ENCODE measurements around the gene PARVA. TPM values are rescaled to one million over a fixed set of nuclear protein-coding genes. Genes with fewer than 3 reads are reported as not detected.

The PARVA gene
- total RNA-seq, 1 experiment from 2014 or later: 18.1 TPM

DNA sequence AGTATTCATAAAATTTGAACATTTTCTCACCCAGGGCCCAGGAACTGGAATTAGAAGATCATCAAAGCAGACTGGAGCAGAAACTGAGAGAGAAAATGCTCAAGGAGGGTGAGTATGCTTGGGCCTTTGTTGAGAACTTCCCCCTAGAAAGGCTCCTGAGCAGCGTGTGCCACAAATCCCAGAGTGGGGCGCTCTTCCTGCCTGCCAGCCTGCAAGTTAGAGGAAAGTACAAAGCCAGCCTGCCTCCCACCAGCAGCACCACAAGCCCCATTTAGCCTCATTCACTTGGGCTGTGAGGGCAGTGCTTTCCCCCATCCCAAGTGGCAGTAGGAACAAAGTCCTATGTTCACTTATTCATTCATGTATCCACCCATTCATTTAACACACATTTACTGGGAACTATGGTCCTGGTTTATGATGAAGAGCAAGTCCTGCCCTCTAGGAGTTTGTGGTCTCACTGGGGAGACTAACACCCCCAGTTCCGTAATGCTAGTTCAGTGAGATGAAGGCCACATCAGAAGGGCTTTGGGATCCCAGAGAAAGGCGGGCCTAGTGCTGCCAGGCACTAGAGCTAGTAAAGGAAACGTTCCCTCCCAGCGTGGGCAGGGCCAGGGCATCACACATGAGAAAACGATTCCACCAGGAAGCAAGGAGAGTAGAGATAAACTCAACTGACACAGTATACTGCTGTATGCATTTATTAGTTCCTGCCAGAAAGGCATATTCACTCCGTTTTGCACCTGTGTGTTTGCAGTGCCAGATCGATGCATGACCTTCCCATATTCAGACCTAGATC is 22.4 kb upstream of the PARVA start:
- Mint-ChIP-seq H3K4me1 (peaks cover 6 to 17% of the 10 kb centered on the region in 2 experiments), H3K27me3 (ENCODE audit: low read depth) (peaks cover 12% of the 10 kb centered on the region), H3K4me3 (no peak overlapping the region), H3K27ac (no peak overlapping the region; a peak in 1 of 7 replicates), H3K9me3 (no peaks in the 10 kb centered on the region), H3K36me3 (ENCODE audit: insufficient read depth in 1 of 3, low read depth in 3 of 3) (no peaks in the 10 kb centered on the region)
- Histone ChIP-seq H3K14ac (ENCODE audit: insufficient read depth, low read length) (no peak overlapping the region), H3K79me2 (ENCODE audit: insufficient read depth, low read length) (no peaks in the 10 kb centered on the region), H2AK5ac (ENCODE audit: insufficient read length, low read length) (no peak overlapping the region), H3K18ac (ENCODE audit: insufficient read length, low read depth, low read length) (no peak overlapping the region), H3K9me3 (ENCODE audit: control insufficient read depth, low read depth, low read length) (no peaks in the 10 kb centered on the region), H2BK12ac (ENCODE audit: insufficient read length, low read depth, low read length) (no peak overlapping the region), H3K27ac (ENCODE audit: insufficient read length, low read depth, low read length) (no peak overlapping the region), H3T11ph (ENCODE audit: low read length) (no peak overlapping the region), H2BK20ac (ENCODE audit: low read depth, low read length, poor library complexity, severe bottlenecking) (no peak overlapping the region), H3K23ac (ENCODE audit: insufficient read length, low read depth, low read length) (no peak overlapping the region), H4K8ac (replicated peaks; ENCODE audit: insufficient read length, low read depth, low read length) (no peak overlapping the region), H2BK5ac (ENCODE audit: insufficient read length, low read length) (no peak overlapping the region), H3K4me1 (ENCODE audit: insufficient read depth, low read length) (no peaks in the 10 kb centered on the region), H2BK15ac (ENCODE audit: low read depth, low read length) (no peak overlapping the region), H3K56ac (ENCODE audit: insufficient read length, low read depth, low read length) (no peak overlapping the region), H3K4ac (ENCODE audit: low read depth, low read length) (no peak overlapping the region), H4K91ac (ENCODE audit: insufficient read length, low read depth, low read length) (no peak overlapping the region), H3K27me3 (ENCODE audit: insufficient read depth, low read length) (no peaks in the 10 kb centered on the region), H3K23me2 (ENCODE audit: insufficient read length, low read depth, low read length, poor library complexity, severe bottlenecking) (no peaks in the 10 kb centered on the region), H4K5ac (ENCODE audit: insufficient read length, low read depth, low read length) (no peak overlapping the region), H3K4me2 (ENCODE audit: insufficient read depth, insufficient read length, low read length) (no peak overlapping the region), H2AFZ (ENCODE audit: low read length) (no peak overlapping the region), H2BK120ac (ENCODE audit: low read depth, low read length, poor library complexity, severe bottlenecking) (no peak overlapping the region), H4K20me1 (ENCODE audit: control insufficient read depth, insufficient read depth, insufficient read length) (no peaks in the 10 kb centered on the region), H3K9ac (ENCODE audit: extremely low read depth, insufficient read length, low read length) (no peak overlapping the region), H3K79me1 (ENCODE audit: insufficient read depth, low read depth, low read length, poor library complexity, severe bottlenecking) (no peaks in the 10 kb centered on the region)
- no CpG with 5 or more reads among the region's 9 CpGs for WGBS (ENCODE audit: extremely low coverage, insufficient read length, low lambda C conversion rate)
- TF ChIP-seq, protein P1, sequence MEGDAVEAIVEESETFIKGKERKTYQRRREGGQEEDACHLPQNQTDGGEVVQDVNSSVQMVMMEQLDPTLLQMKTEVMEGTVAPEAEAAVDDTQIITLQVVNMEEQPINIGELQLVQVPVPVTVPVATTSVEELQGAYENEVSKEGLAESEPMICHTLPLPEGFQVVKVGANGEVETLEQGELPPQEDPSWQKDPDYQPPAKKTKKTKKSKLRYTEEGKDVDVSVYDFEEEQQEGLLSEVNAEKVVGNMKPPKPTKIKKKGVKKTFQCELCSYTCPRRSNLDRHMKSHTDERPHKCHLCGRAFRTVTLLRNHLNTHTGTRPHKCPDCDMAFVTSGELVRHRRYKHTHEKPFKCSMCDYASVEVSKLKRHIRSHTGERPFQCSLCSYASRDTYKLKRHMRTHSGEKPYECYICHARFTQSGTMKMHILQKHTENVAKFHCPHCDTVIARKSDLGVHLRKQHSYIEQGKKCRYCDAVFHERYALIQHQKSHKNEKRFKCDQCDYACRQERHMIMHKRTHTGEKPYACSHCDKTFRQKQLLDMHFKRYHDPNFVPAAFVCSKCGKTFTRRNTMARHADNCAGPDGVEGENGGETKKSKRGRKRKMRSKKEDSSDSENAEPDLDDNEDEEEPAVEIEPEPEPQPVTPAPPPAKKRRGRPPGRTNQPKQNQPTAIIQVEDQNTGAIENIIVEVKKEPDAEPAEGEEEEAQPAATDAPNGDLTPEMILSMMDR (conservative IDR thresholded peaks at IDR 0.05): 0 out of 3 replicates have a peak, but pooled peaks have one; percentile 25
- no peak for DNase-seq
